GM21360 (cell line): ENCODE data around the gene MID1IP1.
A peak's percentile ranks its signal among the peaks of the same experiment; 100 is the strongest.

Experiments used
- ATAC-seq: cut with Tn5 transposase; IDR thresholded peaks from one replicate; pipeline ENCODE4 v1.9.1; 2021; ENCODE audit warnings: mild to moderate bottlenecking, moderate library complexity; ENCODE audit not compliant: unreplicated experiment

The MID1IP1 gene, protein sequence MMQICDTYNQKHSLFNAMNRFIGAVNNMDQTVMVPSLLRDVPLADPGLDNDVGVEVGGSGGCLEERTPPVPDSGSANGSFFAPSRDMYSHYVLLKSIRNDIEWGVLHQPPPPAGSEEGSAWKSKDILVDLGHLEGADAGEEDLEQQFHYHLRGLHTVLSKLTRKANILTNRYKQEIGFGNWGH

DNA sequence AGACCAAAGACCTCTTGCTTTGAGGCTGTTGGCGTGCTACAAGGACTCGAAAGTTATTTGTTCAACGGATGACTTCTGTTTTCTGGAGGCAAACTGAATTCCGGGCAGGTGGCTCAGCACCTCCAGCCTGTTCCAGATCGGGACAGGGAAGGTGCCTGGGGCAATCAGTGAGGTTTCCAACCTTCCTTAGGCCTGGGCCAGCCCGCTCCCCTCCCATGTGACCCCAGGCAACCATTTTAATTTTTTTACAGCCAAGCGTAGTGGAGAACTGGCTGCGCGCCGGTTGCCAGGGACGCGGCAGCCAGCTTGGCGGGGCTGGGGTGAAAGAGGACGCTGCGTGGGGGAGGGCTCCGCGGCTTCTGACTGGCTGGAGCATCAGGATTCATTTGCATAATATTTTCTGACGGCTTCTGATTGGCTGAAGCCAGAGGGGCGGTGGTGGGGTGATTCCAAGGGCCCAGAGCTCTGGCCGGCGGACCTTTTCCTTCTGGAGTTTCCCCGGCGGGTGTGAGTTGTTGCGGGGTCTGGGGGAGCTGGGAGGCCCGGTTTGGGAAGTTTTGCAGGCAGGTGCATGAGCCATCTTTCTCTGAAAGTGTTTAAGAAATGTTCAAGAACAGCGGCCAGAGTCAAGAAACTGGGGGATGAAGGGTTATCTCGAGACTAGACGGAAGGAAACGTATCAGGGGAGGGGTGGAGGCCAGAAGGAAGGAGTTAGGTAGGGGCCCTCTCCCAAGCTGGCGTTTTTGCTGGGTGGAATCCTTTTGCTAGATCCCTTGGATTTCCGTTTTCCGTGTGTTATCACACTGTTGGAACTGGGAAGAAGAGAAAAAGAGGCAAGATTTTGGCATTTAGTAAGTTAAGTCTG is at the start of gene MID1IP1:
Gene MID1IP1, plus strand, starts transcription at position 479 of the 865 bp plus-strand sequence. CDS start 3,488 bp downstream, outside the sequence.
- peak; percentile 58 for ATAC-seq

DNA sequence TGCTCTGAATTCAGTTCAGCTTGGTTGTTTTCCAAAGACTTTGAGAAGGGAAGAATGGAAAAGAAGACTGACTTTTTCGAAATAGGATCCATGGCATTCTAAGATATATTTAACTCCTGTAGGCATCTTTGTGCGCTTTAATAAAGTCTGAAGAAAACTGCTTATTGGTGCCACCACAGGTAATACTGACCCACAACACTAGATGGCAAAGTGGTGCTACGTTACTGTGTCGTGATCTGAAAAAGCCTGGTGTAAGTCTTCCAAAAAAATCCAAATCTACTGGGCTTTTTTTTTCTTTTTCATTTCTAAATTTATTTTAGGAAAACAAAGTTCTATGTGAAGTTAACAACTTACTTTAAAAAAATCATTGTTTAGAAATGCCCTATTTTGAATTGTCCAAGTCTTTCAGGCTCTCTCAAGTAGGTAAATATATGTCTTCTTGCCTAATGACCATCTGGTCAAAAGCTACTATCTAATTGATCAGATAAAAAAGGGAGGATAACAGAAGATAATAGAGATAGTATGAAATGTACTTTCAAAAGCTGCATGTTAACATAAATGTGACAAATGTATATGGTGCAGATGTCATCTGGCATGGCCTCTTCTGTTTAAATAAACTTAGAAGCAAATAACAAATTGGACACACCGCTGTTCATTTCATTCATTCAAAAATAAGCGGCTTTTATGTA is 47.0 kb upstream of the MID1IP1 start:
- no peak for ATAC-seq

DNA sequence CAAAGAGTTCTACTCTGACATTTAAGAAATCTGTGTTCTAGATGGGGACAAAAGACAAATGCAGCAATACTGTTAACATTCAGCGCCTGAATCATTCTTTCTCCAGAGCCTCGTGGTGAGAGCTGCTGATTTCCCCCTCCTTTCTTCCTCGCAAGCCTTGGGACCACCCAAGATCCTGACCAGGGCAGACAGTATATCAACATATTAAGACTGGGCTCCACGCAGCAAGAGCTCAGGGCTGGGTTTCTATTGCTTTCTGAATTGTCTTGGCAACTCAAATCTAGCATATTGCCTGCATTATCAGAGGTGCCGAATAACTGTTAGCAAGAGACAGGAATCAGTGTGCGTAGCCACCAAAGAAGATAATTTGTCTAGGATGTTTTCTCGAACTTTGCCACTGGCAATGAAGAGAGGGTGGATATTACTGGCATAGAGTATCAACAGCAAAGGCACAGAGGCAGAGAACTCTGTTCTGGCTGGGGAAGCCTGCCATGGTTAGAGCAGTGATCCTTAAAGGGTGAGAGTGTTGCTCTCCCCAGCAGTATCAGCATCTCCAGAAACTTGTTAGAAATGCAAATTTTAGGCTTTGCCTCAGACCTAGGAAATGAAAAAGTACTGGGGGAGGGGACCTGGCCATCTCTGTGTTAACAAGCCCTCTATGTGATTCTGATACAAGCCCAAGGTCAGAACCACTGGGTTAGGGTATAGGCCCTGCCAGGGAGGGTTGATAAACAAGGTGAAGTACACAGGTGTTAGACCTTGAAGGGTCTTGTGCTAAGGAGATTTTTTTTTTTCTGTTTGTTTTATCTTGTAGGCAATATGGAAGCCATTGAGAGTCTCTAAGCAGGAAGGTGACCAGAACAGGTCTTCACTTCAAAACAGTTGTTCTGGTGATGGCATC is 46.2 kb upstream of the MID1IP1 start:
- ATAC-seq: no peak

DNA sequence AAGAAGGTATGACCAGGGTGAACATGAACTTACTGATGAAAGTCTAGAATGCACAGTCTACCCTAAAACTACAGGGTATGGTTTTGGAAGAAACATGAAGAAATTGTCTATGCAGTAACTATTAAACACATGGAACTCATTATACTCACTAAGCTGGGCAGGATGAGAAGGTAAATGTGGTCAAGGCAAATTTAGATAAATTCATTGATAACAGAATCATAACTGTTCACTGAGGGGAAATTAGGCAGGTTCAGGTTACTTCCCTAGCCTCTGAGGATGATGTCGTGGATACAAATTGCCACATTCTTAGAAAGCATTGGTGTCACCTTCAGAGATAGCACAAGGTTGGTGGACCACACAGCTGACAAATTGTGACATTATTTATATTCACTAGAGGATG is 40.4 kb upstream of the MID1IP1 start:
- ATAC-seq: no peak

DNA sequence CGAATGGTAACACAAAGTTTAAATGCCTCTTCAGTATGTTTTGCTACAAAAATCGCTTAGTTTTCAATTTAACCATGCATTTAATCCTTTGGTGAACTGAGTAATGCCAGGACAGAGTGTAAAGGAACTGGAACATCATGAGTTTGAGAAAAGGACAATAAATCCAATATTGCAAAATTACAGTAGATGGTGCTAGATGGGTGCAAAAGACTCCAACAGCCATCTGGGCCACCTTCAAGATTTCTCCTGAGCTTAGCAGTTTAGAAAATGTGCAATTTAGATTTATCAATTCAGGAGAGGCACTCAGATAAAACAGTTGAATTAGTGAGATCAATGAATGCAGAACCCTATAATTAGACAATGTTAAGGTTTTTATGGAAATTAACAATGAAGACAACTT is 33.2 kb upstream of the MID1IP1 start:
- no peak for ATAC-seq

- ATAC-seq: no peak
These were observed 31.1 kb upstream of the MID1IP1 start for GRCh38 chrX:38770152-38770551.

DNA sequence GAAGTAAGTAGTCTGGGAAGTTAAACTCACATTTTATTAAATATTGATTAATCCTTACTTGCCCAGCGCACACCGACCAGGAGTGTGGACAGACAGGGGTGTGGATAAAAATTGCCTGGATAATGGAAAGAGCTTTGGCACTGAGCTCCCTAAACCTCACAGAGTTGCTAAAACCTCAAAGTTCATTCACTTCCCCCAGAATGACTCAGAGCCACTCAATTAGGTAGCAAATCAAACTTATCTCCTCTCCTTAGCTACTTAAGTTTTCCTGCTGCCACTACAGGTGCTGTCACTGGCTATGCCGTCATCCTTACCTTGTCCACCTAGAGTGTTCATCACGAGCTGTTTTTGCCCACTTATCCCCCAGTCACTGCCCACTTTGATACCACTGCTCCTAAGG is 27.0 kb upstream of the MID1IP1 start:
- ATAC-seq: no peak

DNA sequence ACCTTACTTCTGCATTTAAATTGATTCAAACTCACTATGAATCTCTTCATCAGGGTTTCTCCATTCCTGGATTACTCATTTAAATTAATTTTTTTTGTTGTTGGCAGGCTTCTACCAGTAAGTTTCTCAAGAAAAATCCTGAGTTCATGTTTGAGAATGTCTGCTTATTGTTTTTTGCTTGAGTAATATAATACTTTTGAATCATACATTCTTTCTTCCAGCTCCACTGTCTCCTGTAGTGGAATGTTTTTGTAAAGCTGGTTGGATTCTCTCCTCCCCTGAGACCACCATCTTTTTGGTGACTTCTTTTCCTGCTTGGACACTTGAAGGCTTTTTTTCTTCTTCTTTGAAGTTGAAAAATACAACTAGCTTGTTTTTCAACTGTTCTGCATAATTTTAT is 4.3 kb upstream of the MID1IP1 start:
- ATAC-seq: no peak

GRCh38 chrX:38798956-38799355 is 2.3 kb upstream of the MID1IP1 start:
- no peak for ATAC-seq

GRCh38 chrX:38799995-38800580 is 1.2 kb upstream of the MID1IP1 start:
- ATAC-seq: no peak

DNA sequence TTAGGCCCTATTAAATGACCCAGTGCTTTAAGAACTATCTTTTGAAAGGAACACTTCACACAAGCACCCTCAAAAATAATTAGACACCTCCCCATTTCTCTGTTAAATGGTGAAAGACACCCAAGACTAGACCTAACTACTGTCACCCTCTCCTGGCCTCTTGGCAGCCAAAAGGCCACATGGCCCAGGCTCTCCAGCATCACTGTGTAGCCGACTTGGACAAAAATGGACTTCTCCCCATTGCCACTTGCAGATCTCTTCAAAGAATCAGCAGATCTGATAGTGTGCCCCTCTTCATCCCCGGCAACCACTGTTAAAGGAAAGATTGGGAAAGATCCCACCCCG is 2.0 kb downstream of the MID1IP1 start:
- no peak for ATAC-seq

DNA sequence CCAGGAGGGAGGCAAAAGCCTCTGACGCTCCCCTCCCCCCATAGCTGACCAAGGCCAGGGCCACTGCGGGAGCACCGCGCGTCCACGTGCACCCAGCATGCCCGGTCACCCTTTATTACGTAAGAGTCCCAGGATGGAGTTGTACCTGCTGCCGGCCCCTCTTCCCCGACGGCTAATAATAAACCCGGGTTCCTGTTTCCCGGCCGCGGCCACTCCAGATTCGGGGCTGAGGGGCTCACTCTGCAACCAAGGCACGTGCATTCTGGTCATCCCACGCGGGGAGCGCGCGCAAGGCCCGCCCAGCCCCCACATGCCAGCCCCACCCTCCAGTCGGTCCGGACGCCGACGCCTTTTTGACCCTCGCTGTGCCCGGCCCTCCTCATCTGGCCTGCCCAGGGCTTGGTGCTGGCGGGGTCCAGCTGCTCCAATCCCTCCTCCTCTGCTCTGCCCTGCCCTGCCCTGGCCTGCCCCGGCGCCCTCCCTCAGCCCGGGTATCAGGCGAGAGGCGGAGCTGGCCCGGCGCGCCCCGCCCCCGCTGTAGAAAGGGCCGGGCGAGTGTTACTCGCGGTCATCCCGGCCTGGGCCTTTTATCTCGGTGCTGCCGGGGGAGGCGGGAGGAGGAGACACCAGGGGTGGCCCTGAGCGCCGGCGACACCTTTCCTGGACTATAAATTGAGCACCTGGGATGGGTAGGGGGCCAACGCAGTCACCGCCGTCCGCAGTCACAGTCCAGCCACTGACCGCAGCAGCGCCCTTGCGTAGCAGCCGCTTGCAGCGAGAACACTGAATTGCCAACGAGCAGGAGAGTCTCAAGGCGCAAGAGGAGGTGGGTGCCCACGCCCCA is 2.6 kb downstream of the MID1IP1 start:
- ATAC-seq: peak; percentile 47

GRCh38 chrX:38804432-38804681 is 3.1 kb downstream of the MID1IP1 start:
- ATAC-seq: peak; percentile 1

DNA sequence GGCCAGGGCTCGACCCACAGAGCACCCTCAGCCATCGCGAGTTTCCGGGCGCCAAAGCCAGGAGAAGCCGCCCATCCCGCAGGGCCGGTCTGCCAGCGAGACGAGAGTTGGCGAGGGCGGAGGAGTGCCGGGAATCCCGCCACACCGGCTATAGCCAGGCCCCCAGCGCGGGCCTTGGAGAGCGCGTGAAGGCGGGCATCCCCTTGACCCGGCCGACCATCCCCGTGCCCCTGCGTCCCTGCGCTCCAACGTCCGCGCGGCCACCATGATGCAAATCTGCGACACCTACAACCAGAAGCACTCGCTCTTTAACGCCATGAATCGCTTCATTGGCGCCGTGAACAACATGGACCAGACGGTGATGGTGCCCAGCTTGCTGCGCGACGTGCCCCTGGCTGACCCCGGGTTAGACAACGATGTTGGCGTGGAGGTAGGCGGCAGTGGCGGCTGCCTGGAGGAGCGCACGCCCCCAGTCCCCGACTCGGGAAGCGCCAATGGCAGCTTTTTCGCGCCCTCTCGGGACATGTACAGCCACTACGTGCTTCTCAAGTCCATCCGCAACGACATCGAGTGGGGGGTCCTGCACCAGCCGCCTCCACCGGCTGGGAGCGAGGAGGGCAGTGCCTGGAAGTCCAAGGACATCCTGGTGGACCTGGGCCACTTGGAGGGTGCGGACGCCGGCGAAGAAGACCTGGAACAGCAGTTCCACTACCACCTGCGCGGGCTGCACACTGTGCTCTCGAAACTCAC is 3.6 kb downstream of the MID1IP1 start:
- peak; percentile 2 for ATAC-seq

GRCh38 chrX:38805432-38806389 is 4.5 kb downstream of the MID1IP1 start:
- ATAC-seq: no peak

GRCh38 chrX:38806875-38807621 is 5.8 kb downstream of the MID1IP1 start:
- ATAC-seq: no peak

DNA sequence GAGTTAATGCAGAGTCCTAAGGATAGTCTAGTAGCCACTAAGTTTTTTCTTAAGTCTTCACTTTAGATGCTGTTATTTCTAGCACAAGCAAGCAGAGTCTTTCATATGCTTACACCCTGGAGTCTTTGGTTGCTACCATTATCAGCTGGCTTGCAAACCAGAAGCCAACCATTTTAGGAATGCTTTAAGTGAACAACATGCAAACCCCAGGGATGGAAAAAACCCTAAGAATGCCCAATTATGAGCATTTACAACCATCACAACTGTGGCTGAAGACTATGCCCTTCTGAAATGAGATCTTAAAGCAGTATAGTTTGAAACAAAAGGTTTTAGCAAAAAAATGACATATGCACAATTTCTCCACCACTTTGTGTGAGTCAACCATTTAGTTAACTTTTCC is 6.6 kb downstream of the MID1IP1 start:
- ATAC-seq: no peak
